Measurements from ENCODE around the gene MYO16.

DNA sequence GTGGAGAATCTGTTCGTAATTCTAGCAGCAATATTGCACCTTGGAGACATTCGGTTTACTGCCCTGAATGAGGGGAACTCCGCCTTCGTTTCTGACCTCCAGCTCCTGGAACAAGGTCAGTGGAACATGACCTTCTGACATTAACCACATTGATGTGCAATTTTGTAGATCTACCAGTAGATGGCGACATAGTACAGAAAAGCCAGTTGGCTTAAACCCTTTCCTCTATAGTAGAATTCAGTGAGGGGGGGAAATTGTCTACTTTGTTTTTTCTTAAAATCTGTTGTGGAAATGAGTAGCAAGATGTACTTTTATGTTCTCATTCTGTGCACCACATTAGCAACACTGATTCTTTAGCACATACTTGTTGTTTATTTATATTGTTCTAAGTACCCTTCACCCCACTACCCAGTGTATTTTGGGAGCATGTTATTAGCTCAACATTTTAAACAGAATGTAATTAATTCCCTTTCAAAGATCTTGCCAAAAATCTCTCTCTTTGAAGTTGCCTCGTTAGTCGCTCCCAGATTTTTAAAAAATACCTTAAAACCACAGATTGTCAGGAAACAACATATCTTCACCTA is 332.2 kb downstream of the MYO16 start:
- TF ChIP-seq, protein P1, sequence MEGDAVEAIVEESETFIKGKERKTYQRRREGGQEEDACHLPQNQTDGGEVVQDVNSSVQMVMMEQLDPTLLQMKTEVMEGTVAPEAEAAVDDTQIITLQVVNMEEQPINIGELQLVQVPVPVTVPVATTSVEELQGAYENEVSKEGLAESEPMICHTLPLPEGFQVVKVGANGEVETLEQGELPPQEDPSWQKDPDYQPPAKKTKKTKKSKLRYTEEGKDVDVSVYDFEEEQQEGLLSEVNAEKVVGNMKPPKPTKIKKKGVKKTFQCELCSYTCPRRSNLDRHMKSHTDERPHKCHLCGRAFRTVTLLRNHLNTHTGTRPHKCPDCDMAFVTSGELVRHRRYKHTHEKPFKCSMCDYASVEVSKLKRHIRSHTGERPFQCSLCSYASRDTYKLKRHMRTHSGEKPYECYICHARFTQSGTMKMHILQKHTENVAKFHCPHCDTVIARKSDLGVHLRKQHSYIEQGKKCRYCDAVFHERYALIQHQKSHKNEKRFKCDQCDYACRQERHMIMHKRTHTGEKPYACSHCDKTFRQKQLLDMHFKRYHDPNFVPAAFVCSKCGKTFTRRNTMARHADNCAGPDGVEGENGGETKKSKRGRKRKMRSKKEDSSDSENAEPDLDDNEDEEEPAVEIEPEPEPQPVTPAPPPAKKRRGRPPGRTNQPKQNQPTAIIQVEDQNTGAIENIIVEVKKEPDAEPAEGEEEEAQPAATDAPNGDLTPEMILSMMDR (IDR thresholded peaks at IDR 0.05), result peak; percentile 65 to 84 (median 83)
- TF ChIP-seq POLR2A (IDR thresholded peaks at IDR 0.05), result no peak
